ENCODE measurements around the gene NLK.

GRCh38 chr17:28166478-28166877 is 124.0 kb downstream of the NLK start:
- no peak for TF ChIP-seq CTCF (IDR thresholded peaks at IDR 0.05; ENCODE audit: insufficient read depth, low read depth, low read length)
- no peak for TF ChIP-seq EZH2 (IDR thresholded peaks at IDR 0.05; ENCODE audit: insufficient read depth, low read length)

Measured in astrocyte (in vitro differentiated cells and primary cell).